ENCODE measurements around the gene TMEM52B.
"Not testable (repeated sequence)": the region's sequence is repeated elsewhere in the genome, so short reads cannot be mapped to it uniquely, and the experiment has no call there.

Gene TMEM52B

DNA sequence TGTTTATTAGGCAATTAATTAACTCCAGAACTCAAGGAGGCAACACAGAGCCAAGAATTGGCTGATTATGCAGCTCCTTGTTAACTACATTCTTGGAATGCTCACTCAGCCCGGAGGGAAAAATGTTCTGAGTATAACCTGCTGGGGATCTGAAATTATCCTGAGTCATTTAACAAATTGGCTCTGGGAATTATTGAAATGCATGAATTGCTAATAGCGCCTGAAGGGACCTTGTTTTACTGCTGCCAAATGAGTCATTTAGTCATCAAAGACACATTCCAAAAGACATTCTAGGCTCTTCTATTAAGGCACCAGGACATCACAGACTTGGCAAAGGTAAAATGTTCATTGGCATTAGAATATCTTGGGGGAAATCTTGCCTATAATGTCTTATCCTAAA lies 13.0 kb downstream of the TMEM52B start:
- H3K79me2 ChIP-seq (ENCODE audit: insufficient read depth, low read length): no peaks in the 10 kb centered on the region
- no peaks in the 10 kb centered on the region for H4K20me1 ChIP-seq (ENCODE audit: insufficient read depth, low read length)
- no peak for DNase-seq
- no peak overlapping the region for H3K9ac ChIP-seq (ENCODE audit: low read depth, low read length)
- H3K9me3 ChIP-seq (ENCODE audit: insufficient read depth, low read length, severe bottlenecking): no peaks in the 10 kb centered on the region
- no peak overlapping the region for H3K4me2 ChIP-seq (ENCODE audit: insufficient read depth, low read length)
- no peaks in the 10 kb centered on the region for H3K36me3 ChIP-seq (ENCODE audit: insufficient read depth, low read length)
- H3K4me1 ChIP-seq (ENCODE audit: insufficient read depth, low read length): no peaks in the 10 kb centered on the region
- no peak for ATAC-seq (ENCODE audit: insufficient read depth, low read depth)
- H3K4me3 ChIP-seq (ENCODE audit: low read depth in 1 of 2, low read length in 2 of 2): no peak overlapping the region
- TF ChIP-seq EZH2 (IDR thresholded peaks at IDR 0.05; ENCODE audit: borderline replicate concordance, low read depth, low read length, severe bottlenecking): no peak
- no peaks in the 10 kb centered on the region for H3K27me3 ChIP-seq (ENCODE audit: insufficient read depth, low read length, poor library complexity)
- H2AFZ ChIP-seq (ENCODE audit: low read depth, low read length): no peak overlapping the region
- no peak overlapping the region for H3K27ac ChIP-seq (ENCODE audit: low read length)

DNA sequence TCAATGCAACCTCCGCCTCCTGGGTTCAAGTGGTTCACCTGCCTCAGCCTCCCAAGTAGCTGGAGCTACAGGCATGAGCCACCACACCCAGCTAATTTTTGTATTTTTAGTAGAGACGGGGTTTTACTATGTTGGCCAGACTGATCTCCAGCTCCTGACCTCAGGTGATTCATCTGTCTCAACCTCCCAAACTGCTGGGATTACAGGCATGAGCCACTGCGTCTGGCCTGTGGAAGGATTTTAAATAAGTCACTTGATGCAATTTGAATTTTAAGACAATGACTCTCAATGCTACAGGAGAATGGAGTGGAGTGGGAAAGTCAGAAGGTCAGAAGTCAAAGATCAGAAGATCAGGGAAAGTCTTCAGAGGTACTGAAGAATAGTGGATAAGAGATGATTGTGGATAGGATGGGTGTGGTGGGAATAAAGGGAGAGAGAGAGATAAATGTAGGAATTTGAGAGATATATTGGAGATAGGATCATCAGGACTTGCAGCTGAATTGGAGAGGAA lies 15.4 kb downstream of the TMEM52B start:
- H4K20me1 ChIP-seq (ENCODE audit: insufficient read depth, low read length): no peaks in the 10 kb centered on the region
- H3K27ac ChIP-seq (ENCODE audit: low read length): no peak overlapping the region
- H3K4me3 ChIP-seq (ENCODE audit: low read depth in 1 of 2, low read length in 2 of 2): no peak overlapping the region
- no peaks in the 10 kb centered on the region for H3K27me3 ChIP-seq (ENCODE audit: insufficient read depth, low read length, poor library complexity)
- no peaks in the 10 kb centered on the region for H3K36me3 ChIP-seq (ENCODE audit: insufficient read depth, low read length)
- H3K79me2 ChIP-seq (ENCODE audit: insufficient read depth, low read length): no peaks in the 10 kb centered on the region
- no peaks in the 10 kb centered on the region for H3K9me3 ChIP-seq (ENCODE audit: insufficient read depth, low read length, severe bottlenecking)
- DNase-seq: no peak
- no peak overlapping the region for H3K9ac ChIP-seq (ENCODE audit: low read depth, low read length)
- H3K4me2 ChIP-seq (ENCODE audit: insufficient read depth, low read length): no peak overlapping the region
- H2AFZ ChIP-seq (ENCODE audit: low read depth, low read length): no peak overlapping the region
- ATAC-seq (ENCODE audit: insufficient read depth, low read depth): no peak
- no peaks in the 10 kb centered on the region for H3K4me1 ChIP-seq (ENCODE audit: insufficient read depth, low read length)
- TF ChIP-seq, protein P1, sequence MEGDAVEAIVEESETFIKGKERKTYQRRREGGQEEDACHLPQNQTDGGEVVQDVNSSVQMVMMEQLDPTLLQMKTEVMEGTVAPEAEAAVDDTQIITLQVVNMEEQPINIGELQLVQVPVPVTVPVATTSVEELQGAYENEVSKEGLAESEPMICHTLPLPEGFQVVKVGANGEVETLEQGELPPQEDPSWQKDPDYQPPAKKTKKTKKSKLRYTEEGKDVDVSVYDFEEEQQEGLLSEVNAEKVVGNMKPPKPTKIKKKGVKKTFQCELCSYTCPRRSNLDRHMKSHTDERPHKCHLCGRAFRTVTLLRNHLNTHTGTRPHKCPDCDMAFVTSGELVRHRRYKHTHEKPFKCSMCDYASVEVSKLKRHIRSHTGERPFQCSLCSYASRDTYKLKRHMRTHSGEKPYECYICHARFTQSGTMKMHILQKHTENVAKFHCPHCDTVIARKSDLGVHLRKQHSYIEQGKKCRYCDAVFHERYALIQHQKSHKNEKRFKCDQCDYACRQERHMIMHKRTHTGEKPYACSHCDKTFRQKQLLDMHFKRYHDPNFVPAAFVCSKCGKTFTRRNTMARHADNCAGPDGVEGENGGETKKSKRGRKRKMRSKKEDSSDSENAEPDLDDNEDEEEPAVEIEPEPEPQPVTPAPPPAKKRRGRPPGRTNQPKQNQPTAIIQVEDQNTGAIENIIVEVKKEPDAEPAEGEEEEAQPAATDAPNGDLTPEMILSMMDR (IDR thresholded peaks at IDR 0.05; ENCODE audit: borderline replicate concordance, extremely low read depth, low read length, poor library complexity, severe bottlenecking): no peak
- no peak for TF ChIP-seq EZH2 (IDR thresholded peaks at IDR 0.05; ENCODE audit: borderline replicate concordance, low read depth, low read length, severe bottlenecking)

DNA sequence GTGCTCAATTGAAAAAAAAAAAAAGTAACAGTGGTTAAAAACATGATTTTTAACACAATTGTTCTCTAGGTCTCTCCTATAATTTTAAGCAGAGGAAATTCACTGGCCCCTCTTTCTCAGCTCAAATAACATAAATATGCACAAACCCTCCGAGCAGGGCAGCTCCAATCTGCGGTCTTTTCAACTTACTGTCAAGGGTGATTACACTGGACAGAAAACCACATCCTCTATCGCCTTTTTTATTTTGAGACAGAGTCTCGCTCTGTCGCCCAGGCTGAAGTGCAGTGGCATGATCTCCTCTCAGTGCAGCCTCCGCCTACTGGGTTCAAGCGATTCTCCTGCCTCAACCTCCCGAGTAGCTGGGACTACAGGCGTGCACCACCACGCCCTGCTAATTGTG lies 17.4 kb downstream of the TMEM52B start:
- Histone ChIP-seq H3K9me3 (ENCODE audit: insufficient read depth, low read length, severe bottlenecking) (no peaks in the 10 kb centered on the region), H3K4me2 (ENCODE audit: insufficient read depth, low read length) (no peak overlapping the region), H3K36me3 (ENCODE audit: insufficient read depth, low read length) (no peaks in the 10 kb centered on the region), H2AFZ (ENCODE audit: low read depth, low read length) (no peak overlapping the region), H3K27me3 (ENCODE audit: insufficient read depth, low read length, poor library complexity) (no peaks in the 10 kb centered on the region), H3K79me2 (ENCODE audit: insufficient read depth, low read length) (no peaks in the 10 kb centered on the region), H4K20me1 (ENCODE audit: insufficient read depth, low read length) (no peaks in the 10 kb centered on the region), H3K9ac (ENCODE audit: low read depth, low read length) (no peak overlapping the region), H3K4me1 (ENCODE audit: insufficient read depth, low read length) (no peaks in the 10 kb centered on the region), H3K27ac (ENCODE audit: low read length) (no peak overlapping the region), H3K4me3 (ENCODE audit: low read depth in 1 of 2, low read length in 2 of 2) (no peak overlapping the region)
- DNase-seq (no peak), ATAC-seq (ENCODE audit: insufficient read depth, low read depth) (no peak)
- TF ChIP-seq EZH2 (IDR thresholded peaks at IDR 0.05; ENCODE audit: borderline replicate concordance, low read depth, low read length, severe bottlenecking): no peak
- TF ChIP-seq, protein P1 (IDR thresholded peaks at IDR 0.05; ENCODE audit: borderline replicate concordance, extremely low read depth, low read length, poor library complexity, severe bottlenecking): no peak

DNA sequence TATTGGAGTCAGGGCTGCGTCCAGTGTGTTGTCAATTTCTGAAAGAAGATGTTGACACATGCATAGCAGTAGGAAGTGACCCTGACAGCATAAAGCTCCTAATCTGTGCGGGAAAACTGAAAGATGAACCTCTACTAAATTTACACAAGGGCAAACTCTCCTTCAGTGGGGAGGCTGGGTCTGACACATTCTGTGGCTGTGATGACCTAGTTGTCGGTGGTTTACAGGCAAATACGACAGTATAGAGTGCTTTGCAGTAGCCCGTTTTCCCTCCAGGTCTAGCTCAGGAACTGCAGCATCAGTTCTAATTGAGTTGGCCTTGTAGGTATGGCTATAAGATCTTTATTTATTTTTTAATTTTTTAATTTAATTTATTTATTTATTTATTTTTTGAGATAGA lies 19.0 kb downstream of the TMEM52B start:
- Histone ChIP-seq H3K9me3 (ENCODE audit: insufficient read depth, low read length, severe bottlenecking) (no peaks in the 10 kb centered on the region), H3K27ac (ENCODE audit: low read length) (no peak overlapping the region), H3K36me3 (ENCODE audit: insufficient read depth, low read length) (no peaks in the 10 kb centered on the region), H3K4me3 (ENCODE audit: low read depth in 1 of 2, low read length in 2 of 2) (no peak overlapping the region), H4K20me1 (ENCODE audit: insufficient read depth, low read length) (no peaks in the 10 kb centered on the region), H3K4me1 (ENCODE audit: insufficient read depth, low read length) (no peaks in the 10 kb centered on the region), H3K9ac (ENCODE audit: low read depth, low read length) (no peak overlapping the region), H3K79me2 (ENCODE audit: insufficient read depth, low read length) (no peaks in the 10 kb centered on the region), H3K4me2 (ENCODE audit: insufficient read depth, low read length) (no peak overlapping the region), H2AFZ (ENCODE audit: low read depth, low read length) (no peak overlapping the region), H3K27me3 (ENCODE audit: insufficient read depth, low read length, poor library complexity) (no peaks in the 10 kb centered on the region)
- DNase-seq (no peak), ATAC-seq (ENCODE audit: insufficient read depth, low read depth) (no peak)
- no peak for TF ChIP-seq EZH2 (IDR thresholded peaks at IDR 0.05; ENCODE audit: borderline replicate concordance, low read depth, low read length, severe bottlenecking)
- TF ChIP-seq, protein P1 (IDR thresholded peaks at IDR 0.05; ENCODE audit: borderline replicate concordance, extremely low read depth, low read length, poor library complexity, severe bottlenecking): no peak

DNA sequence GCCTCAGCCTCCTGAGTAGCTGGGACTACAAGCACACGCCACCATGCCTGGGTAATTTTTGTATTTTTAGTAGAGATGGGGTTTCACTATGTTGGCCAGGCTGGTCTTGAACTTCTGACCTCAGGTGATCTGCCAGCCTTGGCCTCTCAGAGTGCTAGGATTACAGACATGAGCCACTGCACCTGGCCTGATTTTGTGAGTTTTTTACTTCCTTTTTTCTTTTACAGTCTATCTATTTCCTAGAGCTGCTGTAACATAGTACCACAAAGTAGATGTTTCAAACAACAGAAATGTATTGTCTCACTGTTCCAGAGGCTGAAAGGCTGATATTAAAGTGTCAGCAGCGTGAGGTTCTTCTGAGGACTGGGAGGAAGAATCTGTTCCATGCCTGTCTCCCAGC lies 25.7 kb downstream of the TMEM52B start:
- H4K20me1 ChIP-seq (ENCODE audit: insufficient read depth, low read length); H3K4me1 ChIP-seq (ENCODE audit: insufficient read depth, low read length); H3K27ac ChIP-seq (ENCODE audit: low read length); H3K27me3 ChIP-seq (ENCODE audit: insufficient read depth, low read length, poor library complexity); H3K36me3 ChIP-seq (ENCODE audit: insufficient read depth, low read length); H3K9ac ChIP-seq (ENCODE audit: low read depth, low read length); H3K9me3 ChIP-seq (ENCODE audit: insufficient read depth, low read length, severe bottlenecking); ATAC-seq (ENCODE audit: insufficient read depth, low read depth); DNase-seq; H3K79me2 ChIP-seq (ENCODE audit: insufficient read depth, low read length); H3K4me3 ChIP-seq (ENCODE audit: low read depth in 1 of 2, low read length in 2 of 2); H2AFZ ChIP-seq (ENCODE audit: low read depth, low read length); H3K4me2 ChIP-seq (ENCODE audit: insufficient read depth, low read length): not testable (repeated sequence)

Measured in DND-41 (cell line).